KBM-7 (cell line): ENCODE data around the gene IL4I1.
"Not testable (repeated sequence)": the region's sequence is repeated elsewhere in the genome, so short reads cannot be mapped to it uniquely, and the experiment has no call there.

Source experiments
- DNase-seq: peaks from one replicate; pipeline ENCODE4 v3.0.0-alpha.2; 2015
- in situ Hi-C: fragments of 300-500 bp; cut with MboI; formaldehyde crosslinking; loops from 2 replicates; pipeline ENCODE4 v1.14.3; 2020; ENCODE audit warnings: low sequenced_read_pairs, low pct_unique_long_range_greater_than_20kb, mixed read lengths

The IL4I1 gene, protein sequence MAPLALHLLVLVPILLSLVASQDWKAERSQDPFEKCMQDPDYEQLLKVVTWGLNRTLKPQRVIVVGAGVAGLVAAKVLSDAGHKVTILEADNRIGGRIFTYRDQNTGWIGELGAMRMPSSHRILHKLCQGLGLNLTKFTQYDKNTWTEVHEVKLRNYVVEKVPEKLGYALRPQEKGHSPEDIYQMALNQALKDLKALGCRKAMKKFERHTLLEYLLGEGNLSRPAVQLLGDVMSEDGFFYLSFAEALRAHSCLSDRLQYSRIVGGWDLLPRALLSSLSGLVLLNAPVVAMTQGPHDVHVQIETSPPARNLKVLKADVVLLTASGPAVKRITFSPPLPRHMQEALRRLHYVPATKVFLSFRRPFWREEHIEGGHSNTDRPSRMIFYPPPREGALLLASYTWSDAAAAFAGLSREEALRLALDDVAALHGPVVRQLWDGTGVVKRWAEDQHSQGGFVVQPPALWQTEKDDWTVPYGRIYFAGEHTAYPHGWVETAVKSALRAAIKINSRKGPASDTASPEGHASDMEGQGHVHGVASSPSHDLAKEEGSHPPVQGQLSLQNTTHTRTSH

DNA sequence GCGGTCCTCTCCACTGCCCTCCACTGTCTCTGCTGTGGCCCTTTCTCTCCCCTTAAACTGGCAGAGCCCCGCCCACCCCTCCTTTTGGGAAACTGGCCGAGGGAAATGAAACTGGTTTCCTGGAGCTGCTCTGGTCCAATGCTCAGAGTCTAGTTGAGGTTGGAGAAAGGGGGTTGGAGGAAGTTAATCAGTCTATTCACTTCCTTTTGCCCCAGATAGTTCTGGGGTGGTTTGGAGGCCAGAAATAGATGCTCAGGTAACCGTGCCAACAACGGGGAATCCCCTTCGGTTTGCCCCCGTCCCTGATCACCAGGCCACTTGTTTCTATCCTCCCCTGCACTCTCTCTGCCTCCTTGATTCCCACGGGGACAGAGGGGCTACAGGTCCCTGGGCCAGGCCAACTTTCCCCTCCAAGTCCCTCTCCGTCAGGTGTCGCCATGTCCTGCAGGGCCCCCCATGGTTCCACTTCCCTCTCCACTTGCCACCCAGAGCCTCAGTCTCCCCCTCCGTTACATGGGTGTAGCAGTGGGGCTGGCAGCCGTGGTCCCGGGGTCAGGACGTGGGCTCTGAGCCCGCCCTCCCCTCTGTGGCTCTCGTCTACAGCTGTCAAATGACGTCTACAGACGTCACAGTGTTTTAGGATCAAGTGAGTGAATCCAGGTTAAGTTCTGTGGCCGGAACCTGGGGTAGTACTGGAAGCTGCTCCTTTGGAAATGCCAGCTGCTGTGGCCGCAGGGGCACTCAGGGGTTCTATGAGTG lies at the start of gene IL4I1:
TSS of gene IL4I1 (minus strand) at position 25 of the 759 bp plus-strand sequence. CDS start 727 bp downstream, outside the sequence.
- peak; percentile 73 for DNase-seq
- in situ Hi-C loops, result no loop called here

DNA sequence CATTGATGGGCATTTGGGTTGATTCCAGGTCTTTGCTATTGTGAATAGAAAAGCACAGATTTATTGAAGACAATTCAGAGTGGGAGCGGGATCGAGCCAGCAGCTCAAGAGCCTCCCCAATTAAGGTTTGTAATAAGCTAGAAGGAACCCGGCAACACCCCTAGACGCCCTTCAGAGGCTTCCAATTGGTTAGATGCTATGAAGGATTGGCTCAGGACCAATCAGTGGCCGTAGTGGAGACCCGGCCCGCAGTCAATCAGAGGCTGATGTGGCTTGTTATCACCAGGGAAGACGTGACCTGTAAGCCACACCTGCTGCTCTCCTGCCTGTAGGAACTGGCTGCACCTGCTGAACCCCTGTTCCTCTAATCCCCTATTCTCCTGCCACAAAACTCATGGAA lies 49.7 kb upstream of the IL4I1 start:
- no peak for DNase-seq
- in situ Hi-C loops, result no loop called here

DNA sequence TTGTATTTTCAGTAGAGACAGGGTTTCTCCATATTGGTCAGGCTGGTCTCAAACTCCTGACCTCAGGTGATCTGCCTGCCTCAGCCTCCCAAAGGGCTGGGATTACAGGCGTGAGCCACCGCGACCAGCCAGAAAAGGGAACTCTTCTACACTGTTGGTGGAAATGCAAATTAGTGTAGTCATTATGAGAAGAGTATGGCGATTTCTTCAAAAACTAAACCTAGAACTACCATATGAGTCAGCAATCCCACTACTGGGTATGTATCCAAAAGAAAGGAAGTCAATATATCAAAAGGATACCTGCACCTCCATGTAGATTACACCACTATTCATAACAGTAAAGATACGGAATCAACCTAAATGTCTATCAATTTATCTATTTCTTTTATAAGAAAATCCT lies 47.9 kb upstream of the IL4I1 start:
- DNase-seq, in situ Hi-C loops: not testable (repeated sequence)

DNA sequence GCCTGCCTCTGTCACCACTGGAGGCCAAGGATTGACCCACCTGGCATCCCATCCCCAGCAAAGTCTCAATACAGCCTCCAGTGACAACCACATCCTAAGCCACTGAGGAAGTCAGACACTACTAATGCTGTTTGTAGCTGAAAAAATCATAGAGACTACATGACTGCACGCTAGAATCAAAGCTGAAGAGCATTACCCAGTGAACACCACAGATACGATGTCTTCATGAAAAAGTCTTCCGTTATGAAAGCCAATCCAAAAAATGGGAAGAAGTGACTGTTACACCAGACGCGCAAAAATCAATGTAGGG lies 43.8 kb upstream of the IL4I1 start:
- in situ Hi-C loops, result no loop called here
- no peak for DNase-seq

DNA sequence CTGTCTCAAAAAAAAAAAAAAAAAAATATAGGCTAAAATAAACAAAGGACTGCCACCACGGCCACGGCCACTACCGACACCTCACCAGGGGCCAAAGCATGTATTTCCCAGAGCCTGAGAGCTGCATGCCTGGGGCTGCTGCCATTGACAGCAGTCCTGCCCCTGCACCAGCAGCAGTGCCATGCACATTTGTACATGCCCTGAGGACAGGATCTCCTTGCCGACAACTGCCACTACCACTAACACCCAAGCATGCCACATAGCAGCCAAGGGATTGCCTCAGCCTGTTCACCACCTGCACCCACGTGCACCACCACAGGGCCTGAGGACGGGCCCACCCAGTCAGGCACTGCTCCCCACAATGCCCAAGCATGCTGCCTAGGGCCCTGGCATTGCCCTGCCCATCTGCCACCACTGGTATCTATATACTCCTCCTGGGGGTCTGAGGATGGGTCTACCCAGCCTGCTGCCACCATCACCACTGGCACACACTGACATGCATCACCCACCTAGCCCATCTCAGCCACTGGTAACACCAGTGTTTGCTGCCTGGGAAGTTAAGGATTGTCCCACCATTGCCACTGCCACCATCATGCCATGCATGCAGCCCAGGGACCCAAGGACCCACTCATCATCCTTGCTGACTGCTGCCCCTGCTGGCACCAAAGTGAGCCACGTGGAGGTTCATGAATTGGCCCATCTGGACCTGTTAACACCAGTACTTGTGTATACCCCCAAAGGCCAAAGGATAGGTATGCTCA lies 43.2 kb upstream of the IL4I1 start:
- in situ Hi-C loops, result no loop called here
- DNase-seq, result no peak

DNA sequence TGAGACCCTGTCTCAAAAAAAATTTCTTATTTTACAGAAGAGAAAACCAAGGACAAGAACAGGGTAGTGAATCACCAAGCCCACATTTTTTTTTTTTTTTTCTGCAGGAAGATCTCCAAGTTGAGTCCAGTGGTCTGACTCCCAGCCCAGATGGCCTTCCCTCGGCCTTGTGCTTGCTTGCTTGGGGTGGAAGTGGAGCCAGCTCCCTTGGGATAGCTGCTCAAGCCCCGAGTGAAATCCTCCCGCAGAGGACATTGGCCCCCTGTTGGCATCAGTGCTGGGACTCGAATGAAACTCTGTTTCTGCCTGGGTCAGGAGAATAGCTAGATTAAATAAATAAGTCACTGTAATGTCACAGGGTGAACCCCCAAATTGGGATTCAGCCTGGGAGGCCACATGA lies 42.0 kb upstream of the IL4I1 start:
- no peak for DNase-seq
- in situ Hi-C loops, result no loop called here

DNA sequence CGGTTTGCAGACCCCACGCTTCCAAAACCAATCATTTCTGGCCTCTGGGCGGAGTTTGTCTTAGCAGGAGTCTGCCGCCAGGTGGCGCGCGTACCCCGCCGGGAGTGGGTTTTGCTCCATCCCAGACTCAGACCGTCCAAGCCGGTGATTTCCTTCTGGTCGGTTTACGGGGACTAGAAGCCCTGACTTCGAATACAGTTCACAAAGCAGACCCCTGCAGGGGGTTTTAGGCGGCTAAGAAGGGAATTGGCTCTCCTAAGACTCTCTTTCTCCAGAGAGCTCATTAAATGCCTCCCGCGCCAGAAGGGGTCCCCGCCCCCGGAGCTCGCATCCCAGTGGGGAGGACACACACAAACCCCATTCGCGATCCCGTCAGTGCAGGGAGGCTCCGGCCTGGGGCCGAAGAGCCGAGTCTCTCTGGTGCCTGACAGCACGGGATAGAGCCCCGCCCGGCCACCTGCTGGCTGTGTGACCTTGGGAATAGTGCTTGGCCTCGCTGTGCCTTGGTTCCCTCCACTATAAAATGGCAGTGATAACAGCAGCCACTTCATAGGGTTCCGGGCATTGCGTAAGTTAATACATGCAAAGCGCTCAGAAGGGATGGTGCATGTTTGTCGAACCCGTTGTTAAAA lies 41.2 kb upstream of the IL4I1 start:
- peak; percentile 86 for DNase-seq
- in situ Hi-C loops, result no loop called here

DNA sequence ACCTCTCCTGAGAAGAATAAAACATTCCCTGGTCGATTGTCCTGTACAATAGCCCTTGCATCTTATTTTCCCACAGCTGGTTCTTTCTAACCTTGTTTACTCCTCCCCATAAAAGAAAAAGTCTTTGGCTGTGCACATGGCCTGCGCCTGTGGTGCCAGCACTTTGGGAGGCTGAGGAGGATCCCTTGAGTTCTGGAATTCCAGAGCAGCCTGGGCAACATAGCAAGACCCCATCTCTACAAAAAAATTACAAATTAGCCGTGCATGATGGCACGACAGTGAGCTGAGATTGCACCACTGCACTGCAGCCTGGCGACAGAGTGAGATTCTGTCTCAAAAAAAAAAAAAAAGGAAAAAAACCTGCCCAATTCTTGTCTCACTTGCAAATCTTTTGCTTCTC lies 39.9 kb upstream of the IL4I1 start:
- DNase-seq, result no peak
- in situ Hi-C loops, result no loop called here

DNA sequence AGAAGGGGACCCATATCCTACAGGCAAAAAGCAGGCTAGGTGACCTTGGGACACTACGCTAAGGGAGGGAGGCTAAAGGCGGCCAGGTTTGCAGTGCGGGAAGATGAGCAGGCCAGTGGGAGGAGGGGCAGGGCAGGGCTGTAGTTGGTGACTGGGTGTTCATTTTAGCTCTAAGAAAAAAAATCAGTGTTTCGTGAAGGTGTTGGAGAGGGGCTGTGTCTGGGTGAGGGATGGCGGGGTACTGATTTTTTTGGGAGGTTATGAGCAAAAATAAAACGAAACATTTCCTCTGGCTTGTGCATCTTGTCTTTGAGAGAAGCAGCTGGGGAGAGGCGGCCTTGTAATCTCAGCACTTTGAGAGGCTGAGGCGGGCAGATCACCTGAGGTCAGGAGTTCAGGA lies 37.0 kb upstream of the IL4I1 start:
- DNase-seq, result no peak
- in situ Hi-C loops, result no loop called here

DNA sequence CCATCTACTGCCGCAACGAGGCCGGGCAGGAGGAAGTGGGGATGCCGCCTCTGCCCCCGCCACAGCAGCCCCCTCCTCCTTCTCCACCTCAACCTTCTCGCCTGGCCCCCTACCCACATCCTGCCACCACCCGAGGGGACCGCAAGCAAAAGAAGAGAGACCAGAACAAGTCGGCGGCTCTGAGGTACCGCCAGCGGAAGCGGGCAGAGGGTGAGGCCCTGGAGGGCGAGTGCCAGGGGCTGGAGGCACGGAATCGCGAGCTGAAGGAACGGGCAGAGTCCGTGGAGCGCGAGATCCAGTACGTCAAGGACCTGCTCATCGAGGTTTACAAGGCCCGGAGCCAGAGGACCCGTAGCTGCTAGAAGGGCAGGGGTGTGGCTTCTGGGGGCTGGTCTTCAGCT lies 36.0 kb upstream of the IL4I1 start:
- DNase-seq, result no peak
- in situ Hi-C loops, result no loop called here

DNA sequence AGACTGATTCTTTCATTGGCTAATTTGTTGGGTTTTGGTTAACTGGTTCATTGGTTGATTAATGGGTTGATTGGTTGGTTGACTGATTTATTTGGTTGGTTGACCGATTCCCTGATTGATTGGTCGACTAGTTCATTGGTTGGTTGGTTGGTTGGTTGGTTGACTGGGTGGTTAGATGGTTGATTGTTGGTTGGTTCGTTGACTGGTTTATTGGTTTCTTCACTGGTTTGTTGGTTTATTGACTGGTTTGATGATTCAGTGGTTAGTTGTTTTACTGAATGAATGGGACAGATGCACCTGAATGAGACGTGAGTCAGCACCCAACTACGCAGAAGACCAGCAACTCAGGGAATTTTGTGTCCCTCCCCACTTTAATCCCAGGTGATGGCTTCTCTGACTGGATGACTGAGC lies 35.4 kb upstream of the IL4I1 start:
- DNase-seq, result no peak
- in situ Hi-C loops, result no loop called here

DNA sequence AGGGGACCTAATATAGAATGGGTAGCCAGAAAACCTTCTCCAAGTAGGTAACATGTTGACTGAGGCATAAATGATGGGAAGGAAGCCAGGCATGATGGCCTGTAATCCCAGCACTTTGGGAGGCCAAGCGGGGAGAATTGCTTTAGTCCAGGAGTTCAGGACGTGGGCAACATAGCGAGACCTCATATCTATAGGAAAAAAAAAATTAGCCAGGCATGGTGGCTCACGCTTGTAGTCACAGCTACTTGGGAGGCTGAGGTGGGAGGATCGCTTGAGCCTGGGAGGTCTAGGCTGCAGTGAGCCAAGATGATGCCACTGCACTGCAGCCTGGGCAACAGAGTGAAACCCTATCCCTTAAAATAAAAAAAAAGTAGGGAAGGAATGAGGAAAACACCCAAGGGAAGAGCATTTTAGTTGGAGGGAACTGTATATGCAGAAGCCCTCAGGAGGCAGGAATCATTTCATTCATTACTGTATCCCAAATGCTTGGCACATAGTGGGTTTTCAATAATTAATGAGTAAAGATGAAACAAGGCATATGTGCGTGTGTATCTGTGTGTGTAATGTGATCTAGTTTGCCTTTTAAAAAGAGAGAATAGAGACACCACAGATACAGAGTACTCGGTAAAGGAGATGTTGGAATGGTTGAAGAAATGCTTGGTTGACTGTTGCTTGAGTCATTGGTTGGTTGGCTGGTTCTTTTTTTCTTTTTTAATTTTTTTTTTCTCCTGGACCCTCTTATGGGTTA lies 34.8 kb upstream of the IL4I1 start:
- no peak for DNase-seq
- in situ Hi-C loops, result no loop called here

DNA sequence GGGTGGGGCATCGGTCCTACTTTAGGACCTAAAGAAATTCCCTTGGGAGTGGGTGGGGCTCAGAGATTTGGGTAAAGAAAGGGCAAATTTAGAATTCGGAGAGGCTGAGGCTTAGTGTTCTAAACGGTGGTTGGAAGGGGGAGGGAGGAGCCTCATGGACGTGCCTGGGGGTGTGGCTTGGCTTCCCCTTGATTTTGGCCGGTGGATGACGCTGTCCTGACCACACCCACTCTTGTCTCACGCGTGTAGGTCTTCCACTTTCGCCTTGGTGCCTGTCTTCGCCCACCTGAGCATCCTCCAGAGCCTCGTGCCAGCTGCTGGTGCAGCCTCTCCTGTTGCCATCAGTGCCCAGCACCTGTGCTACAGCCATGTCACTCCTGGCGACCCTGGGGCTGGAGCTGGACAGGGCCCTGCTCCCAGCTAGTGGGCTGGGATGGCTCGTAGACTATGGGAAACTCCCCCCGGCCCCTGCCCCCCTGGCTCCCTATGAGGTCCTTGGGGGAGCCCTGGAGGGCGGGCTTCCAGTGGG lies 33.9 kb upstream of the IL4I1 start:
- no peak for DNase-seq
- in situ Hi-C loops, result no loop called here

DNA sequence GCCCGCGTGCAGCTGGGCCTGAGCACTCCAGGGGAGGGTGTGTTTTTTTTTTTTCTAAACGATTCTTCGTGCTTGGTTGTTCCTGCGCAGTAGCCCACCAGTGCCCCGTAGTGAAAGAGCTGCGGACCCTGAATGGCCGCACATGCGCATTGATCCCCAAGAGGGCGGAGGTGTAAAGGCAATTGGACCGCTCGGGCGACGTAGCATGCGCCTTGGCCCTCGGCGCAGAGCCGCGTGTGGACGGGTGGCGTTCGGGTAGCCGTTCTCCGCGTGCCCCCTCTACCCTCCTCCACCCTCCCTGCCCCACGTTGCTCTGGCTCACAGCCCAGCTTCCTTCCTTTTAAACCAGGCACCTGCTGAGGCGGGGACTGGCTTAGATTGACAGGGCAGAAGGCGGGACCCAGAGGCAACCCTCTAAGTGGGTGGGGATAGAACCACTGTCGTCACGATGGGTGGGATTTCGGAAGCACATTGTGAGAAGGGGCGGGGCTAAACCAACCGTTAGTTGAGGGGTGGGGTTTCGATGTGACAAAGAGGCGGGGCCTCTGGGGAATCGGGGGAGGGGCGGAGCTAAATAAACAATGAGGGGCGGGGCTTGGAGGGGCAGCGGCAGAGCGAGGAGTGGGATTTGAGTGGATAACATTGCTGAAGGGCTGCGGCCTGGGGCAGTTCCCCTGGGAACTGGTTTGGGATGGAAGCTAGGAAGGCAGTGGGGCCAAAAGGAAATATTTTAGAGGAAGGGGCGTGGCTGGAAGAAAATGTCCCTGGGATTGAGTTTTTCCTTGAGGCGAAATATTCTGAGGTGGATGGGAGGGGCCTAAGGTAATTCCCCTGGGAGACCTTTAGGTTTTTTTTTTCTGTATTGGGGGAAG lies 33.2 kb upstream of the IL4I1 start:
- DNase-seq, result peak; percentile 96
- in situ Hi-C loops, result no loop called here

DNA sequence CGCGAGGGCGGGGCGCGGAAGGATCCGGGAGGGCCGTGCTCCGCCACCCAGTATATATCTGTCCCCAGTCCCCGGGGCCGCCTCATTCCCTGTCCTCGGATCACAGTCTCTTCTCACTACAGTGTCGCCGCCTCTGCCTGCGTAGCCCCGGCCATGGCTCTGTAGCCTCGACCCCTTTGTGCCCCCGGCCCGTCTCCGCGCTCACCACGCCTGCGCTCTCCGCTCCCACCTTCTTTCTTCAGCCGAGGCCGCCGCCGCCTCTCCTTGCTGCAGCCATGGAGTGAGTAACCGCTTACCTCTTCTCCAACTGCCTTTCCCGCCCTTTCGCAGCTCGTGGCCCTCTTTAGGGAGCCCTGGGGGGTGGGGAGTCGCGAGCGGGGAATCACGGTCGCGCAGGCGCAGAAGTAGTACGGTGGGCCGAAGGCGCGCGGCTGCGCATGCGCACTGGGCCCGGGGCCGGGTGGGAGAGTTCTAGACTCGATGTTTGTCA lies 32.5 kb upstream of the IL4I1 start, which contains the start of the genes ATF5 and NUP62:
TSS of gene ATF5 (plus strand) at position 85 of the 490 bp plus-strand sequence. CDS start 1,646 bp downstream, outside the sequence.
TSS of gene NUP62 (minus strand) at position 384 of the 490 bp plus-strand sequence. CDS start 19,697 bp downstream, outside the sequence.
- in situ Hi-C loops, result no loop called here
- peak; percentile 88 for DNase-seq

DNA sequence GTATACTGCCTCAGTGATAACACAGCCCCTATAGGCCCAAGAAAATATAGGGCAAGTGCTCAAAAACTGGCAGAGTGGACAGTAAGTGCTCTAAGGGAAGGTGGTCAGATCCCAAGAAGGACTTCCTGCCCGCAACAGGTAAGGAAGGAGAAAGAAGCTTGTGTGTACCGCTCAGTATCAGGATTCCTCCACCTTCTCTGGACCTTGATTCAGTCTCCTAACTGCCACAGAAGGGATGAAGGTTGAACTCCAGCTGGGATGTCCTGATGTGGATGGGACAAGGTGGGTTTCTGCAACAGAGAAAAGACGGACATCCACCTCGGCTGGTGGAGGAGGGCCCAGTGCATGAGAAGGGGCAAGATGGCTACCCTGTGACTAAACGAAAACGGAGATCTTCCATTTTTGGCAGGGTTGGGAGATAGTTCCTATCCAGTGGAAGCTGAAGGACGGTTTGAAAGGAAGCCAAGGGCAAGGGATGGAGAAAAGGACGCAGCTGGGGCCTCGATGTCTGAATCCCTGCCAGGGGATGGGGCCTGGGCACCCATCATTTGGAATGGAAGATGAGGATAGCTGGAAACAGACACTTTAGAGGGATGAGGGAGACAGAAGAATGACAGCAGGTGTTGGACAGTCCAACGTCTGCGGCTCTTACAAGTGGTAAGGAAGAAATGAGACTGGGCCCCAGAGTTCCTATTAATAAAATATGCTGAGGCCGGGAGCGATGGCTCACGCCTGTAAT lies 31.0 kb upstream of the IL4I1 start:
- no peak for DNase-seq
- in situ Hi-C loops, result no loop called here
